Stomach (tissue), 9 donors: ENCODE data around the gene MRPL12. TPM values are rescaled to one million over a fixed set of nuclear protein-coding genes. Genes with fewer than 3 reads are reported as not detected.
A peak's percentile ranks its signal among the peaks of the same experiment; 100 is the strongest.

ENCODE experiments used
- DNase-seq, 2 donors: peaks; one replicate each; pipeline versions ENCODE4 v3.0.0 to v3.0.0-alpha.2; 2013 to 2019
- H3K27ac ChIP-seq, 5 donors: fragments of 200-600 bp in 4 of 5; sonication (generic) in 4 of 5; one replicate each; pipeline ENCODE4 v1.5.1; 2013 to 2019; ENCODE audit warnings: mild to moderate bottlenecking in 1 of 5, moderate library complexity in 1 of 5
- H3K27me3 ChIP-seq, 3 donors: fragments of 200-600 bp; sonication (generic); one replicate each; pipeline ENCODE4 v1.5.1; 2017 to 2019; ENCODE audit warnings: mixed run types in 1 of 3
- H3K36me3 ChIP-seq, 4 donors: fragments of 200-600 bp; sonication (generic); 1 replicate in 3 of 4; 2 replicates in 1 of 4; pipeline ENCODE4 v1.5.1; 2016 to 2019
- H3K4me1 ChIP-seq, 4 donors: fragments of 200-600 bp; sonication (generic); one replicate each; pipeline ENCODE4 v1.5.1; 2016 to 2019
- H3K4me3 ChIP-seq, 4 donors: fragments of 200-600 bp; sonication (generic) in 3 of 4; one replicate each; pipeline ENCODE4 v1.5.1; 2016 to 2019; ENCODE audit warnings: mild to moderate bottlenecking in 1 of 4
- H3K9me3 ChIP-seq, 4 donors: fragments of 200-600 bp; sonication (generic); one replicate each; pipeline ENCODE4 v1.5.1; 2016 to 2019
- CTCF ChIP-seq, 7 experiments: fragments of 450-650 bp in 4 of 7; fragments of 200-600 bp in 3 of 7; sonication (generic) in 3 of 7; IDR thresholded peaks; one replicate each; pipeline ENCODE4 v1.5.1; 2016 to 2019; ENCODE audit warnings: antibody characterized with exemption in 7 of 7, control low read depth in 2 of 7, mild to moderate bottlenecking in 1 of 7
- EP300 ChIP-seq: sonication (generic); formaldehyde crosslinking; IDR thresholded peaks from one replicate; pipeline ENCODE4 v1.6.1; 2017; ENCODE audit warnings: antibody characterized with exemption
- POLR2A ChIP-seq, 4 donors: fragments of 450-650 bp; IDR thresholded peaks; one replicate each; pipeline ENCODE4 v1.6.1; 2016; ENCODE audit warnings: antibody characterized with exemption in 4 of 4, control low read depth in 2 of 4, mild to moderate bottlenecking in 1 of 4, moderate library complexity in 1 of 4
- POLR2AphosphoS5 ChIP-seq, 3 donors: sonication (generic); formaldehyde crosslinking; IDR thresholded peaks; one replicate each; pipeline ENCODE4 v1.6.1; 2016; ENCODE audit warnings: antibody characterized with exemption in 3 of 3
- WGBS, 5 donors: extraction: QIAGEN DNeasy Blood & Tissue Kit in 3 of 5; methylation state at CpG; one replicate each; pipeline versions ENCODE4 v1.1.5 to v1.1.7; 2013 to 2018; 5-methylcytosine and 5-hydroxymethylcytosine counted together
- intact Hi-C: fragments of 100-400 bp; cut with DNase I; formaldehyde crosslinking; loops from one replicate; pipeline ENCODE4 v1.15.1; 2023; ENCODE audit warnings: low total_unique reads
- polyA plus RNA-seq, 3 donors: library from polyadenylated mRNA; stranded (reverse); fragments of 200-250 nt; gene quantifications; one replicate each; pipeline ENCODE4 v1.2.3, GENCODE V29; 2013
- total RNA-seq, 5 donors: library from RNA; depleted of rRNA; stranded (reverse); fragments of >200 nt; gene quantifications; one replicate each; pipeline versions ENCODE4 v1.1.0 to v1.2.3, GENCODE V29; 2014 to 2016
- donor health status: healthy with polysubstance abuse.
- donor health status: Bipolar disorder and iron deficiency.
- donor health status: healthy.

Gene MRPL12
- total and polyA plus RNA-seq, 8 donors, result 3.5 to 178 (median 71.0) TPM

- no peak for DNase-seq
- intact Hi-C loops, result no loop called here
- WGBS, 5 donors, result 83 to 88% (median 85%) methylated on average over 18 of the region's 18 CpGs
- Histone ChIP-seq H3K36me3 (peaks cover 25 to 61% (median 57%) of the 10 kb centered on the region in 4 donors), H3K4me1 (peaks cover 20 to 49% (median 35%) of the 10 kb centered on the region in 4 donors), H3K27me3 (no peaks in the 10 kb centered on the region), H3K9me3 (no peaks in the 10 kb centered on the region), H3K4me3 (peak overlapping the region in 3 of 4 donors; percentile 82 to 99 (median 98)), H3K27ac (peak overlapping the region in 1 of 5 donors; percentile 97)
- TF ChIP-seq POLR2A (IDR thresholded peaks at IDR 0.05) (no peak), EP300 (no peak), CTCF (IDR thresholded peaks at IDR 0.05) (no peak), POLR2AphosphoS5 (IDR thresholded peaks at IDR 0.05) (no peak)
Measured at GRCh38 chr17:81667754-81668153, 35.4 kb upstream of the MRPL12 start.

- intact Hi-C loops, result no loop called here
- no peak overlapping the region for H3K4me3 ChIP-seq
- 79 to 89% (median 88%) methylated on average over 16 to 18 of the region's 18 CpGs for WGBS, 5 donors
Measured at GRCh38 chr17:81672504-81672903, 30.7 kb upstream of the MRPL12 start.

GRCh38 chr17:81672954-81673353 lies 30.2 kb upstream of the MRPL12 start:
- WGBS, 5 donors, result 88 to 96% (median 90%) methylated on average over 8 to 16 of the region's 16 CpGs
- DNase-seq, result no peak
- Histone ChIP-seq H3K36me3 (peaks cover 33 to 73% (median 65%) of the 10 kb centered on the region in 4 donors), H3K4me3 (no peak overlapping the region), H3K9me3 (no peaks in the 10 kb centered on the region), H3K27me3 (no peaks in the 10 kb centered on the region), H3K4me1 (peaks cover 2 to 18% (median 9%) of the 10 kb centered on the region in 4 donors), H3K27ac (no peak overlapping the region)
- intact Hi-C loops, result no loop called here
- TF ChIP-seq EP300 (no peak), POLR2A (IDR thresholded peaks at IDR 0.05) (no peak), CTCF (IDR thresholded peaks at IDR 0.05) (no peak), POLR2AphosphoS5 (IDR thresholded peaks at IDR 0.05) (no peak)

More at GRCh38 chr17:81672504-81672903, 30.7 kb upstream of the MRPL12 start:
- Histone ChIP-seq H3K4me1 (peaks cover 7 to 22% (median 13%) of the 10 kb centered on the region in 4 donors), H3K36me3 (peaks cover 33 to 73% (median 65%) of the 10 kb centered on the region in 4 donors), H3K27me3 (no peaks in the 10 kb centered on the region), H3K9me3 (no peaks in the 10 kb centered on the region), H3K27ac (no peak overlapping the region)
- no peak for TF ChIP-seq CTCF (IDR thresholded peaks at IDR 0.05)
- TF ChIP-seq POLR2A (IDR thresholded peaks at IDR 0.05), result no peak
- no peak for TF ChIP-seq EP300
- TF ChIP-seq POLR2AphosphoS5 (IDR thresholded peaks at IDR 0.05), result no peak
- DNase-seq, result no peak

- Histone ChIP-seq H3K27me3 (no peaks in the 10 kb centered on the region), H3K9me3 (no peaks in the 10 kb centered on the region), H3K4me1 (peaks cover 0 to 10% (median 5%) of the 10 kb centered on the region in 4 donors), H3K27ac (no peak overlapping the region), H3K4me3 (no peak overlapping the region), H3K36me3 (peaks cover 33 to 67% (median 61%) of the 10 kb centered on the region in 4 donors)
- TF ChIP-seq EP300, result no peak
- no peak for TF ChIP-seq CTCF (IDR thresholded peaks at IDR 0.05)
- no peak for TF ChIP-seq POLR2A (IDR thresholded peaks at IDR 0.05)
- TF ChIP-seq POLR2AphosphoS5 (IDR thresholded peaks at IDR 0.05), result no peak
- intact Hi-C loops, result no loop called here
- WGBS, 5 donors, result 79 to 85% (median 83%) methylated on average over 13 to 18 of the region's 18 CpGs
- no peak for DNase-seq
Measured at GRCh38 chr17:81673561-81674258, 29.5 kb upstream of the MRPL12 start.
